Testis (tissue), 2 donors: Measurements from ENCODE around the gene NRBF2.

Experiments used
- CTCF ChIP-seq, 3 experiments: fragments of 450-650 bp in 2 of 3; fragments of 200-600 bp in 1 of 3; sonication (generic) in 1 of 3; IDR thresholded peaks; one replicate each; pipeline ENCODE4 v1.5.1; 2016 to 2019; ENCODE audit warnings: antibody characterized with exemption in 3 of 3, mild to moderate bottlenecking in 2 of 3, moderate library complexity in 1 of 3
- POLR2A ChIP-seq: fragments of 450-650 bp; IDR thresholded peaks from one replicate; pipeline ENCODE4 v1.6.1; 2017; ENCODE audit warnings: antibody characterized with exemption, mild to moderate bottlenecking, moderate library complexity

- TF ChIP-seq POLR2A, result no peak
- no peak for TF ChIP-seq CTCF (IDR thresholded peaks at IDR 0.05)
Observed at GRCh38 chr10:63146503-63146902, 13.4 kb downstream of the NRBF2 start.
